ENCODE results near the gene FASTK. TPM values are rescaled to one million over a fixed set of nuclear protein-coding genes. Genes with fewer than 3 reads are reported as not detected.
A peak's percentile ranks its signal among the peaks of the same experiment; 100 is the strongest.

FASTK gene
- total and polyA plus RNA-seq, 2 experiments from 2014 or later, result 109 to 145 TPM

GRCh38 chr7:151094675-151095074 is 14.1 kb upstream of the FASTK start:
- 76 to 80% methylated on average over 5 of the region's 5 CpGs for WGBS, 2 experiments (ENCODE audit: low coverage in 1 of 2, low lambda C conversion rate in 2 of 2, missing lambda C conversion rate in 2 of 2)
- Histone ChIP-seq H3K9me2 (ENCODE audit: insufficient read depth) (no peaks in the 10 kb centered on the region), H2AFZ (no peak overlapping the region), H3K9ac (no peak overlapping the region), H4K20me1 (ENCODE audit: insufficient read depth) (peaks cover 15% of the 10 kb centered on the region), H3K4me1 (ENCODE audit: insufficient read depth) (peaks cover 3% of the 10 kb centered on the region), H3K27ac (peak overlapping the region; percentile 57), H3K4me3 (no peak overlapping the region), H3K27me3 (replicated peaks; ENCODE audit: insufficient read depth) (no peaks in the 10 kb centered on the region), H3K4me2 (ENCODE audit: unreplicated experiment) (no peak overlapping the region), H3F3A (ENCODE audit: insufficient read depth) (peaks cover 22% of the 10 kb centered on the region), H3K79me2 (ENCODE audit: insufficient read depth) (peaks cover 100% of the 10 kb centered on the region), H3K36me3 (ENCODE audit: low read depth) (no peaks in the 10 kb centered on the region), H3K9me3 (ENCODE audit: low read depth) (no peaks in the 10 kb centered on the region)
- in situ Hi-C loops (cut with MboI), result no loop called here
- peak; percentile 68 for DNase-seq
- TF ChIP-seq EZH2phosphoT487 (IDR thresholded peaks at IDR 0.05; ENCODE audit: insufficient read depth, low read depth) (no peak), EZH2 (IDR thresholded peaks at IDR 0.05; ENCODE audit: insufficient read depth, poor library complexity, severe bottlenecking) (no peak)

GRCh38 chr7:151093748-151094147 is 13.1 kb upstream of the FASTK start:
- in situ Hi-C loops (cut with MboI), result no loop called here
- Histone ChIP-seq H3K4me1 (ENCODE audit: insufficient read depth) (peaks cover 12% of the 10 kb centered on the region), H3K9me3 (ENCODE audit: low read depth) (no peaks in the 10 kb centered on the region), H3K4me2 (ENCODE audit: unreplicated experiment) (no peak overlapping the region), H3K9ac (no peak overlapping the region), H2AFZ (no peak overlapping the region), H3K9me2 (ENCODE audit: insufficient read depth) (no peaks in the 10 kb centered on the region), H3K79me2 (ENCODE audit: insufficient read depth) (peaks cover 100% of the 10 kb centered on the region), H3K27me3 (replicated peaks; ENCODE audit: insufficient read depth) (no peaks in the 10 kb centered on the region), H3K36me3 (ENCODE audit: low read depth) (no peaks in the 10 kb centered on the region), H3F3A (ENCODE audit: insufficient read depth) (peaks cover 31% of the 10 kb centered on the region), H3K4me3 (no peak overlapping the region), H3K27ac (no peak overlapping the region), H4K20me1 (ENCODE audit: insufficient read depth) (peaks cover 11% of the 10 kb centered on the region)
- 85 to 88% methylated on average over 6 of the region's 6 CpGs for WGBS, 2 experiments (ENCODE audit: low coverage in 1 of 2, low lambda C conversion rate in 2 of 2, missing lambda C conversion rate in 2 of 2)
- no peak for DNase-seq
- no peak for TF ChIP-seq EZH2 (IDR thresholded peaks at IDR 0.05; ENCODE audit: insufficient read depth, poor library complexity, severe bottlenecking)
- no peak for TF ChIP-seq EZH2phosphoT487 (IDR thresholded peaks at IDR 0.05; ENCODE audit: insufficient read depth, low read depth)

GRCh38 chr7:151091988-151092387 is 11.4 kb upstream of the FASTK start:
- H3K4me3 ChIP-seq, result no peak overlapping the region
- H3K4me1 ChIP-seq (ENCODE audit: insufficient read depth), result peaks cover 23% of the 10 kb centered on the region
- H3K9me3 ChIP-seq (ENCODE audit: low read depth), result no peaks in the 10 kb centered on the region
- TF ChIP-seq EZH2phosphoT487 (IDR thresholded peaks at IDR 0.05; ENCODE audit: insufficient read depth, low read depth), result no peak
- TF ChIP-seq EZH2 (IDR thresholded peaks at IDR 0.05; ENCODE audit: insufficient read depth, poor library complexity, severe bottlenecking), result no peak
- H3K9ac ChIP-seq, result no peak overlapping the region
- WGBS, 2 experiments (ENCODE audit: low coverage in 1 of 2, low lambda C conversion rate in 2 of 2, missing lambda C conversion rate in 2 of 2), result 94 to 95% methylated on average over 14 of the region's 14 CpGs
- H4K20me1 ChIP-seq (ENCODE audit: insufficient read depth), result peaks cover 8% of the 10 kb centered on the region
- peaks cover 40% of the 10 kb centered on the region for H3F3A ChIP-seq (ENCODE audit: insufficient read depth)
- H3K4me2 ChIP-seq (ENCODE audit: unreplicated experiment), result no peak overlapping the region
- H3K9me2 ChIP-seq (ENCODE audit: insufficient read depth), result no peaks in the 10 kb centered on the region
- H3K36me3 ChIP-seq (ENCODE audit: low read depth), result no peaks in the 10 kb centered on the region
- peaks cover 99% of the 10 kb centered on the region for H3K79me2 ChIP-seq (ENCODE audit: insufficient read depth)
- in situ Hi-C loops (cut with MboI), result no loop called here
- no peaks in the 10 kb centered on the region for H3K27me3 ChIP-seq (replicated peaks; ENCODE audit: insufficient read depth)
- no peak for DNase-seq
- H2AFZ ChIP-seq, result no peak overlapping the region
- no peak overlapping the region for H3K27ac ChIP-seq

GRCh38 chr7:151091431-151091830 is 10.8 kb upstream of the FASTK start:
- H3K9me2 ChIP-seq (ENCODE audit: insufficient read depth), result no peaks in the 10 kb centered on the region
- WGBS, 2 experiments (ENCODE audit: low coverage in 1 of 2, low lambda C conversion rate in 2 of 2, missing lambda C conversion rate in 2 of 2), result 57 to 61% methylated on average over 6 of the region's 6 CpGs
- no peaks in the 10 kb centered on the region for H3K9me3 ChIP-seq (ENCODE audit: low read depth)
- in situ Hi-C loops (cut with MboI), result no loop called here
- no peak overlapping the region for H3K27ac ChIP-seq
- peak; percentile 42 for DNase-seq
- H3K9ac ChIP-seq, result no peak overlapping the region
- H3K79me2 ChIP-seq (ENCODE audit: insufficient read depth), result peaks cover 95% of the 10 kb centered on the region
- no peaks in the 10 kb centered on the region for H3K27me3 ChIP-seq (replicated peaks; ENCODE audit: insufficient read depth)
- peaks cover 40% of the 10 kb centered on the region for H3F3A ChIP-seq (ENCODE audit: insufficient read depth)
- no peak overlapping the region for H3K4me2 ChIP-seq (ENCODE audit: unreplicated experiment)
- H3K4me3 ChIP-seq, result no peak overlapping the region
- H2AFZ ChIP-seq, result no peak overlapping the region
- H3K4me1 ChIP-seq (ENCODE audit: insufficient read depth), result peaks cover 23% of the 10 kb centered on the region
- peaks cover 8% of the 10 kb centered on the region for H4K20me1 ChIP-seq (ENCODE audit: insufficient read depth)
- TF ChIP-seq EZH2phosphoT487 (IDR thresholded peaks at IDR 0.05; ENCODE audit: insufficient read depth, low read depth) (no peak), EZH2 (IDR thresholded peaks at IDR 0.05; ENCODE audit: insufficient read depth, poor library complexity, severe bottlenecking) (no peak)
- no peaks in the 10 kb centered on the region for H3K36me3 ChIP-seq (ENCODE audit: low read depth)

GRCh38 chr7:151091003-151091402 is 10.4 kb upstream of the FASTK start:
- Histone ChIP-seq H3K4me2 (ENCODE audit: unreplicated experiment) (no peak overlapping the region), H3K4me1 (ENCODE audit: insufficient read depth) (peaks cover 23% of the 10 kb centered on the region), H4K20me1 (ENCODE audit: insufficient read depth) (peaks cover 7% of the 10 kb centered on the region), H2AFZ (no peak overlapping the region), H3K9ac (no peak overlapping the region), H3K9me2 (ENCODE audit: insufficient read depth) (no peaks in the 10 kb centered on the region), H3F3A (ENCODE audit: insufficient read depth) (peaks cover 39% of the 10 kb centered on the region), H3K9me3 (ENCODE audit: low read depth) (no peaks in the 10 kb centered on the region), H3K27me3 (replicated peaks; ENCODE audit: insufficient read depth) (no peaks in the 10 kb centered on the region), H3K4me3 (no peak overlapping the region), H3K79me2 (ENCODE audit: insufficient read depth) (peaks cover 91% of the 10 kb centered on the region), H3K36me3 (ENCODE audit: low read depth) (no peaks in the 10 kb centered on the region), H3K27ac (no peak overlapping the region)
- in situ Hi-C loops (cut with MboI), result no loop called here
- TF ChIP-seq EZH2 (IDR thresholded peaks at IDR 0.05; ENCODE audit: insufficient read depth, poor library complexity, severe bottlenecking) (no peak), EZH2phosphoT487 (IDR thresholded peaks at IDR 0.05; ENCODE audit: insufficient read depth, low read depth) (no peak)
- no peak for DNase-seq
- 79 to 94% methylated on average over 7 of the region's 7 CpGs for WGBS, 2 experiments (ENCODE audit: low coverage in 1 of 2, low lambda C conversion rate in 2 of 2, missing lambda C conversion rate in 2 of 2)

All from GM23248 (cell line).